HAP-1 (cell line): ENCODE measurements around the gene MYADML2.
"Not testable (repeated sequence)": the region's sequence is repeated elsewhere in the genome, so short reads cannot be mapped to it uniquely, and the experiment has no call there.

Experiments
- DNase-seq, 2 experiments: peaks; one replicate each; pipeline ENCODE4 v3.0.0-alpha.2; 2016 to 2020; ENCODE audit warnings: low spot score in 2 of 2
- H3K27me3 ChIP-seq: fragments of 250-450 bp; sonication (Bioruptor Pico); 2 replicates; pipeline ENCODE4 v1.5.1; 2020; ENCODE audit warnings: low read depth, mild to moderate bottlenecking, moderate library complexity
- H3K36me3 ChIP-seq: fragments of 250-450 bp; sonication (Bioruptor Pico); replicated peaks from 2 replicates; pipeline ENCODE4 v1.5.1; 2020; ENCODE audit warnings: mild to moderate bottlenecking
- H3K4me1 ChIP-seq: fragments of 250-450 bp; sonication (Bioruptor Pico); 2 replicates; pipeline ENCODE4 v1.5.1; 2020; ENCODE audit warnings: mild to moderate bottlenecking
- H3K4me3 ChIP-seq: fragments of 250-450 bp; sonication (Bioruptor Pico); 2 replicates; pipeline ENCODE4 v1.5.1; 2020; ENCODE audit warnings: mild to moderate bottlenecking, moderate library complexity
- H3K9me3 ChIP-seq: fragments of 250-450 bp; sonication (Bioruptor Pico); 2 replicates; pipeline ENCODE4 v1.5.1; 2020; ENCODE audit warnings: mild to moderate bottlenecking, moderate library complexity
- in situ Hi-C: fragments of 300-500 bp; cut with MboI; formaldehyde crosslinking; loops from 3 replicates; pipeline ENCODE4 v1.14.3; 2020; ENCODE audit warnings: low sequenced_read_pairs, inconsistent platforms, mixed read lengths

The MYADML2 gene

GRCh38 chr17:81957691-81958432, 10.8 kb upstream of the MYADML2 start:
- Histone ChIP-seq H3K9me3 (no peaks in the 10 kb centered on the region), H3K36me3 (no peaks in the 10 kb centered on the region), H3K4me1 (no peaks in the 10 kb centered on the region; the same call in 1 of the 2 replicates), H3K4me3 (no peak overlapping the region), H3K27me3 (peaks cover 8% of the 10 kb centered on the region)
- in situ Hi-C loops: no loop called here
- DNase-seq: no peak

DNA sequence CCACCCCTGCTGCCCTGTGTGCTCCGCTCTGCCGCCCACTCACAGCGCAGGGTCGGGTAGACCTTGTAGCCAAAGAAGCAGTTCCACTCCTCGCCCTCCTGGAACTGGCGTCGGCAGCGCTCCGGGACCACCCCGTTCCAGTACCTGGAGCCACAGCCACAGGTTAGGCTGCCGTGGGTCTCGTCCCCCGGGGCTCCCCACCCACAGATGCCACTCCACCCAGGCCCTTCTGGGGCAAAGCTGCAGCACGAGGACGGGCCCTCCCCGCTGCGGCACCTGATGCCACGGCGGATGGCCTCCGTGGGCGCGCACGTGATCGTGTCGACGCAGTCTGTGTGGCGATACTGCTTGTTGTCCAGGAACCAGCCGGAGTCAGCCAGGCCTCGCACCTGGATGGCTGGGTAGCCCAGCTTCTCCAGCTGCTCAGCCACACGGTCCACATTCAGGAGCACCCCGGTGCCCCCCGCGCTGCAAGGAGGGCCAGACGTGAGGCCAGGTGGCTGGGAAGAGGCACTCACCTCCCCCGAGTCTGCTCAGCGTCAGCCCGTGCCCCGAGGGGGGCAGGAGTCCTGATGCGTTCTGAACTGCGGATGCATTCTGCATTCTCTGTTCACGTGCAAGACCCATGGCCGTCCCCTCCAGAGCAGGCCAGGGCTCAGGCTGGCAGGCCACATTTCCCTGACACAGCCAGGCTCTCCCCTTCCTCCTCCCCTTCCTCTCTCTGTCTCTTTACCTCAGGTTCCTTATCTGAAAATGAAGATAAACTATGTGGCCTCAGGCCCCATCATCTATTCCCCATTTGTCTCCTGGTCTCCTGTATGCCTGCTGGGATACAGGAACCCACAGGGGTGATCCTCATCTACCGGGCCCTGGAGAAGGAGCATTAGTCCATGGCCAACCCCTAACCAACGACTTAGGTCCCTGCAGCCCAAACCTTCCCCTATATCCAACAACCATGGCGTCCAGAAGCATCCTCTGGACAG, 9.9 kb upstream of the MYADML2 start:
- in situ Hi-C loops: no loop called here
- no peak for DNase-seq
- H3K4me1 ChIP-seq: no peaks in the 10 kb centered on the region; the same call in 1 of the 2 replicates
- H3K9me3 ChIP-seq: no peaks in the 10 kb centered on the region
- H3K36me3 ChIP-seq: no peaks in the 10 kb centered on the region
- H3K4me3 ChIP-seq: no peak overlapping the region
- peaks cover 8% of the 10 kb centered on the region for H3K27me3 ChIP-seq

DNA sequence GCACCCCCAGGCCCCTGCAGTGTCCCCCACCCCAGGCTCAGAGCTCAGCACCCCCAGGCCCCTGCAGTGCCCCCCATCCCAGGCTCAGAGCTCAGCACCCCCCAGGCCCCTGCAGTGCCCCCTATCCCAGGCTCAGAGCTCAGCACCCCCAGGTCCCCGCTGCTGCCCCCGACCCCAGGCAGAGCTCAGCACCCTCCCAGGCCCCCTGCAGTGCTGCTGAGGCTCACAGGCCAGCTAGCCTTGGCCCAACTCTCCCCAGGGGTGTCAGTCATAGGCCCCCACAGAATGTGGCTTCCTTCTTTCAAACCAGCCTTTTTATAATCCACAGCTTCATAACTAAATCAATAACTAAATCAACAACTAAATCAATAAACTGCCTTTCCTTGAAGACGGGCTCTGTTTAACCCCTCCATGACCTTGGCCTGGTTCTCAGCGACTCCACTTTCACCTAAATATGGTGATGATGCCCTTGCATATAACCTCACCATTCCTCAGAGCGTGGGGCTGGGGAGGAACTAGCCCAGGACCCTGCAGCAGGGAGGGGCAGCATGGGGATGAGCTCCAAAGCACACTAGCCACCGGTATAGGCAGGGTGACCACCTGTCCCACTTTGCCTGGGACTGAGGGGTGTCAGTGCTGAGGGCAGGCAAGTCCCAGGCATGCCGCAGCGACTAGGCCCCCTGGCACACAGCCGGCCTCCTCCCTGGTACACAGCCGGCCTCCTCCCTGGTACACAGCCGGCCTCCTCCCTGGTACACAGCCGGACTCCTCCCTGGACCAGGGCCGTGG, 8.9 kb upstream of the MYADML2 start:
- in situ Hi-C loops: no loop called here

DNA sequence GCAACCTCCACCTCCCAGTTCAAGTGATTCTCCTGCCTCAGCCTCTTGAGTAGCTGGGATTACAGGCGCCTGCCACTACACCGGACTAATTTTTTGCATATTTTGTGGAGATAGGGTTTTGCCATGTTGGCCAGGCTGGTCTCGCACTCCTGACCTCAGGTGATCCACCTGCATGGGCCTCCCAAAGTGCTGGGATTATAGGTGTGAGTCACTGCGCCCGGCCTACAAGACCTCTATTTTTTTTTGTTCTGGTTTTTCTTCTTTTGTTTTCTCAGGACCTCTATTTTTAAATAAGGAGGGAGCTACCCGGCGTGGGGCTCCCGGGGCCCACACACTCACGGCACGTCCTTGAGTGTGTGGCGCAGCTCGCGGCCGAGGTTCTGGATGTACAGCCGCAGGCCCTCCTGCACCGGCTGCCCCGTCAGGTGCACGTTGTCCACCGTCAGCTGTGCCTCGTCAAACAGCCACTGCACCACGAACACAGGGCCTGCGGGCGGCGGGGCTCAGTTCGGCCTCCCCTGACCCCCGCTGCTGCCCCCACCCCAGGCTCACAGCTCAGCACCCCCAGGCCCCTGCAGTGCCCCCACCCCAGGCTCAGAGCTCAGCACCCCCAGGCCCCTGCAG, 8.1 kb upstream of the MYADML2 start:
- in situ Hi-C loops: no loop called here
- Histone ChIP-seq H3K4me3 (no peak overlapping the region), H3K27me3 (peaks cover 4% of the 10 kb centered on the region), H3K9me3 (no peaks in the 10 kb centered on the region), H3K4me1 (no peaks in the 10 kb centered on the region; the same call in 1 of the 2 replicates), H3K36me3 (no peaks in the 10 kb centered on the region)
- DNase-seq: no peak

More for the DNA sequence above, 8.9 kb upstream of the MYADML2 start:
- no peak for DNase-seq
- no peaks in the 10 kb centered on the region; the same call in 1 of the 2 replicates for H3K4me1 ChIP-seq
- H3K27me3 ChIP-seq: peaks cover 8% of the 10 kb centered on the region
- no peak overlapping the region for H3K4me3 ChIP-seq
- no peaks in the 10 kb centered on the region for H3K9me3 ChIP-seq
- H3K36me3 ChIP-seq: no peaks in the 10 kb centered on the region

GRCh38 chr17:81954131-81955057, 7.4 kb upstream of the MYADML2 start:
- Histone ChIP-seq H3K4me3 (no peak overlapping the region), H3K36me3 (no peaks in the 10 kb centered on the region), H3K27me3 (no peaks in the 10 kb centered on the region; the same call in 1 of the 2 replicates), H3K9me3 (no peaks in the 10 kb centered on the region), H3K4me1 (no peaks in the 10 kb centered on the region)
- no peak for DNase-seq
- in situ Hi-C loops: no loop called here

GRCh38 chr17:81953443-81953842, 6.4 kb upstream of the MYADML2 start:
- not testable (repeated sequence) for DNase-seq, H3K36me3 ChIP-seq

GRCh38 chr17:81952792-81953228, 5.8 kb upstream of the MYADML2 start:
- H3K4me1 ChIP-seq: no peaks in the 10 kb centered on the region
- no peaks in the 10 kb centered on the region for H3K36me3 ChIP-seq
- H3K27me3 ChIP-seq: no peaks in the 10 kb centered on the region
- no peak for DNase-seq
- in situ Hi-C loops: no loop called here
- no peak overlapping the region for H3K4me3 ChIP-seq
- H3K9me3 ChIP-seq: no peaks in the 10 kb centered on the region

More at GRCh38 chr17:81953443-81953842, 6.4 kb upstream of the MYADML2 start:
- H3K9me3 ChIP-seq, in situ Hi-C loops, H3K27me3 ChIP-seq, H3K4me1 ChIP-seq, H3K4me3 ChIP-seq: not testable (repeated sequence)

DNA sequence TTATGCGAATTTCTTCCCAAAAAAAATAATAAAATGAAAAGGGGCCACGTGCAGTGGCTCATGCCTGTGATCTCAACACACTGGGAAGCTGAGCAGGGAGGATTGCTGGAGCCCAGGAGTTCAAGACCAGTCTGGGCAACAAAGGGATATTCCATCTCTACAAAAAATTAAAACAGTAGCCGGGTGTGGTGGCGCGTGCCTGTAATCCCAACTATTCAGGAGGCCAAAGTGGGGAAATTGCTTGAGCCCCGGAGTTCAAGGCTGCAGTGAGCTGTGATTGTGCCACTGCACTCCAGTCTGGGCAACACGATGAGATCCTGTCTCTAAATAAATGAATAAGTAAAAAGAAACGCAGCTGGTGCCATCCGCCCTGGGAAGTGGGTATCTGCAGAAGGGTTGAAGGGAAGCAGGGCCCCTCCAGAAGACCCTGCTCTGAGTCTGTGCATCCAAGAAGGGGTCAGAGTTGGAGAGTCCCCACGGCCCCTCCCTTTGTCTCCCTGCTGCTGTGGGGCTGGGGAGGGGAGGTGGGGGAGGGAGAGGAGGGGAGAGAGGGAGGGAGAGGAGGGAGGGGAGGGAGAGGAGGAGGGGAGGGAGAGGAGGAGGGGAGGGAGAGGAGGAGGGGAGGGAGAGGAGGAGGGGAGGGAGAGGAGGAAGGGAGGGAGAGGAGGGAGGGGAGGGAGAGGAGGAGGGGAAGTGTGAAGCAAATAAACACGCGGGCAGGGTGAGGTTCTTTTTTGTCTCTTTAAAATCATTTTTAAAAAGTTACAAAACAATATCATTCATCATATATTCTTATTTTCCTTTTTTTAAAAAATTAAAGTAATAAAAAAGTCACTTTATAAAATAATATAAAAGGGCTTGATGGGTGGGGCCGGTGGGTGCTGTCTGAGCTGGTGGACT, 5.0 kb upstream of the MYADML2 start:
- in situ Hi-C loops: no loop called here
- Histone ChIP-seq H3K4me1 (no peaks in the 10 kb centered on the region), H3K27me3 (no peaks in the 10 kb centered on the region), H3K36me3 (no peaks in the 10 kb centered on the region), H3K9me3 (no peaks in the 10 kb centered on the region), H3K4me3 (no peak overlapping the region)
- DNase-seq: no peak

GRCh38 chr17:81950501-81950900, 3.5 kb upstream of the MYADML2 start:
- Histone ChIP-seq H3K27me3 (no peaks in the 10 kb centered on the region), H3K36me3 (no peaks in the 10 kb centered on the region), H3K4me1 (no peaks in the 10 kb centered on the region), H3K4me3 (no peak overlapping the region), H3K9me3 (no peaks in the 10 kb centered on the region)
- in situ Hi-C loops: no loop called here
- no peak for DNase-seq

DNA sequence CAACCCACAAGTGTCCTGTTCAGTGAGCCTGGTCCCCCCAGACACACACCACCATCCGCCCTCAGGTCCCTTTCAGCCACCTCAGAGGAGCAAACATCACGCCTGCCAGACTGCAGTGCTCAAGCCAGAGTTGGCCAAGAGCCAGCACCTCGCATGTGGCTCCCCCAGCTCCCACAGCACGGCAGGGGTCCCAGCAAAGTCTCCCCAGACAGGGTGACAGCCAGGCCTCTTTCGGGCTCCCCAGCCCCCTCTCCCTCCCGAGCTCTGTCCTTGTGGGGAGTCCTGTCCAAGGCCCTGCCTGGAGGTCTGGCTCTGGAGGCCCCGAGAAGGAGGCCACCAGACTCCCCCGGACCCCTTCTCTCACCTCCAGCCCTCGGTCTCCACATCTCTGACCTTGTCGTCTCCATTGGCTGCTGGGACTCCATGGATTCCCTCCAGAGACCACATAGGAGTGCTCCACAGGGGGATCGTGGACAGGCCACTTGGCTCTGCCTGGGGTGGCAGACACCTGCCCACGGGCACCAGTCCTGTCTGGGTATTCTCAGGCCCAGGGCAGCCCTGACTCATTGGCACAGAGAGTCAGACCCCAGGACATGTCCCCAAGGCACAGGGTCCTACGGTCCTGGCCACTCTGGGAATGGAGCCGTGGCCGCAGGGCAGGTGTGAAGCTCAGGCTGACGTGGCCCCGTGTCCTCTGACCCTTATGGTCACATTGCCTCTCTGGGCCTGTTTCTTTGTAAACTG, 1.8 kb upstream of the MYADML2 start:
- H3K4me1 ChIP-seq: no peaks in the 10 kb centered on the region
- H3K27me3 ChIP-seq: no peaks in the 10 kb centered on the region
- DNase-seq: no peak
- in situ Hi-C loops: no loop called here
- no peaks in the 10 kb centered on the region for H3K36me3 ChIP-seq
- no peak overlapping the region for H3K4me3 ChIP-seq
- H3K9me3 ChIP-seq: no peaks in the 10 kb centered on the region

GRCh38 chr17:81944858-81945257, 2.2 kb downstream of the MYADML2 start:
- no peaks in the 10 kb centered on the region for H3K4me1 ChIP-seq
- in situ Hi-C loops: no loop called here
- no peaks in the 10 kb centered on the region for H3K27me3 ChIP-seq
- DNase-seq: no peak
- H3K4me3 ChIP-seq: no peak overlapping the region
- H3K9me3 ChIP-seq: no peaks in the 10 kb centered on the region
- H3K36me3 ChIP-seq: no peaks in the 10 kb centered on the region
